Activated CD4-positive, alpha-beta T cell treated with anti-CD3 and anti-CD28 coated beads, Interleukin-2, amount 10 ng/mL, durations not matched to agents 24 days and 14 days (primary cell): ENCODE data around the gene SLFN12L. TPM values are rescaled to one million over a fixed set of nuclear protein-coding genes. Genes with fewer than 3 reads are reported as not detected.
"Not testable (repeated sequence)": the region's sequence is repeated elsewhere in the genome, so short reads cannot be mapped to it uniquely, and the experiment has no call there.

Source experiments
- DNase-seq: peaks from one replicate; pipeline ENCODE4 v3.0.0; 2022
- H3K27ac Mint-ChIP-seq: one replicate; pipeline ENCODE4 v1.8.0; 2022; ENCODE audit warnings: mild to moderate bottlenecking, mixed read lengths
- H3K27me3 Mint-ChIP-seq: one replicate; pipeline ENCODE4 v1.8.0; 2022; ENCODE audit warnings: mixed read lengths
- H3K36me3 Mint-ChIP-seq: one replicate; pipeline ENCODE4 v1.8.0; 2022; ENCODE audit warnings: low read depth, mild to moderate bottlenecking, mixed read lengths
- H3K4me1 Mint-ChIP-seq: one replicate; pipeline ENCODE4 v1.8.0; 2021; ENCODE audit warnings: mixed read lengths
- H3K4me3 Mint-ChIP-seq: one replicate; pipeline ENCODE4 v1.8.0; 2022; ENCODE audit warnings: mild to moderate bottlenecking, moderate library complexity, mixed read lengths
- H3K9me3 Mint-ChIP-seq: one replicate; pipeline ENCODE4 v1.8.0; 2021; ENCODE audit warnings: mixed read lengths
- intact Hi-C: fragments of 100-400 bp; cut with micrococcal nuclease; formaldehyde crosslinking; loops from one replicate; pipeline ENCODE4 v1.15.1; 2023
- total RNA-seq: library from RNA; stranded (reverse); gene quantifications from 2 replicates; pipeline ENCODE4 v1.2.3, GENCODE V29; 2022

Gene SLFN12L
- total RNA-seq, 1 donor from 2014 or later: 44.8 TPM

- peaks cover 67% of the 10 kb centered on the region for H3K36me3 Mint-ChIP-seq
- peaks cover 37% of the 10 kb centered on the region for H3K4me1 Mint-ChIP-seq
- H3K27ac Mint-ChIP-seq: peak overlapping the region; percentile 60
- H3K4me3 Mint-ChIP-seq: peak overlapping the region; percentile 15
- peak; percentile 82 for DNase-seq
- intact Hi-C loops: no loop called here
- H3K27me3 Mint-ChIP-seq: no peaks in the 10 kb centered on the region
- H3K9me3 Mint-ChIP-seq: peaks cover 15% of the 10 kb centered on the region
Observed at GRCh38 chr17:35467824-35468223, 69.7 kb downstream of the SLFN12L start.

GRCh38 chr17:35460354-35460851 is 77.1 kb downstream of the SLFN12L start:
- H3K4me3 Mint-ChIP-seq: peak overlapping the region; percentile 52
- peak; percentile 81 for DNase-seq
- H3K36me3 Mint-ChIP-seq: peaks cover 73% of the 10 kb centered on the region
- peaks cover 18% of the 10 kb centered on the region for H3K9me3 Mint-ChIP-seq
- H3K27ac Mint-ChIP-seq: peak overlapping the region; percentile 48
- intact Hi-C loops: no loop called here
- H3K4me1 Mint-ChIP-seq: peaks cover 19% of the 10 kb centered on the region
- no peaks in the 10 kb centered on the region for H3K27me3 Mint-ChIP-seq

GRCh38 chr17:35454035-35454434 is 83.4 kb downstream of the SLFN12L start:
- H3K4me3 Mint-ChIP-seq, H3K9me3 Mint-ChIP-seq, intact Hi-C loops, H3K27ac Mint-ChIP-seq, H3K27me3 Mint-ChIP-seq, DNase-seq, H3K4me1 Mint-ChIP-seq: not testable (repeated sequence)
- peaks cover 42% of the 10 kb centered on the region for H3K36me3 Mint-ChIP-seq

GRCh38 chr17:35453171-35453570 is 84.3 kb downstream of the SLFN12L start:
- no peaks in the 10 kb centered on the region for H3K27me3 Mint-ChIP-seq
- no peak for DNase-seq
- no peak overlapping the region for H3K27ac Mint-ChIP-seq
- intact Hi-C loops: no loop called here
- H3K36me3 Mint-ChIP-seq: peaks cover 40% of the 10 kb centered on the region
- H3K9me3 Mint-ChIP-seq: peaks cover 4% of the 10 kb centered on the region
- peaks cover 6% of the 10 kb centered on the region for H3K4me1 Mint-ChIP-seq
- no peak overlapping the region for H3K4me3 Mint-ChIP-seq

- Mint-ChIP-seq H3K36me3 (peaks cover 30% of the 10 kb centered on the region), H3K4me3 (peak overlapping the region; percentile 39), H3K27me3 (no peaks in the 10 kb centered on the region), H3K4me1 (peaks cover 13% of the 10 kb centered on the region), H3K27ac (peak overlapping the region; percentile 54), H3K9me3 (no peaks in the 10 kb centered on the region)
- intact Hi-C loops: loop anchor here (2.0 kb wide), 3 partner anchors 77 to 207 kb away; partner anchors contain the start of genes SLFN11, SLFN12L and SLFN5
- DNase-seq: no peak
Observed at GRCh38 chr17:35449371-35449931, 88.0 kb downstream of the SLFN12L start.

GRCh38 chr17:35448899-35449227 is 88.6 kb downstream of the SLFN12L start:
- intact Hi-C loops: loop anchor here (1.0 to 2.0 kb wide), 6 partner anchors 16 to 235 kb away; partner anchors contain the start of genes SLFN11, SLFN12L and SLFN5
- Mint-ChIP-seq H3K27ac (no peak overlapping the region), H3K36me3 (peaks cover 36% of the 10 kb centered on the region), H3K27me3 (no peaks in the 10 kb centered on the region), H3K9me3 (no peaks in the 10 kb centered on the region), H3K4me3 (peak overlapping the region; percentile 69), H3K4me1 (peaks cover 13% of the 10 kb centered on the region)
- no peak for DNase-seq

GRCh38 chr17:35448214-35448898 is 89.1 kb downstream of the SLFN12L start, which contains the start of gene SLFN13:
Gene SLFN13, minus strand, starts transcription at chr17:35448766. Its CDS starts 3,086 bp downstream, at chr17:35445680.
- peak within 1 kb of the TSS; percentile 77 for H3K27ac Mint-ChIP-seq
- H3K27me3 Mint-ChIP-seq: no peaks in the 10 kb centered on the region
- intact Hi-C loops: loop anchor here (1.0 to 2.0 kb wide), 6 partner anchors 15 to 234 kb away; partner anchors contain the start of genes SLFN11, SLFN12L and SLFN5
- H3K4me3 Mint-ChIP-seq: peak within 1 kb of the TSS; percentile 69
- DNase-seq: peak; percentile 95
- H3K4me1 Mint-ChIP-seq: peaks cover 13% of the 10 kb centered on the region
- no peaks in the 10 kb centered on the region for H3K9me3 Mint-ChIP-seq
- H3K36me3 Mint-ChIP-seq: peaks cover 39% of the 10 kb centered on the region

- intact Hi-C loops: no loop called here
- Mint-ChIP-seq H3K4me3 (peak overlapping the region; percentile 69), H3K36me3 (peaks cover 38% of the 10 kb centered on the region), H3K9me3 (no peaks in the 10 kb centered on the region), H3K27me3 (no peaks in the 10 kb centered on the region), H3K27ac (peak overlapping the region; percentile 77), H3K4me1 (peaks cover 13% of the 10 kb centered on the region)
- DNase-seq: no peak
Observed at GRCh38 chr17:35447499-35447898, 90.0 kb downstream of the SLFN12L start.

GRCh38 chr17:35438433-35438832 is 99.0 kb downstream of the SLFN12L start:
- Mint-ChIP-seq H3K9me3 (no peaks in the 10 kb centered on the region), H3K27me3 (no peaks in the 10 kb centered on the region), H3K4me3 (no peak overlapping the region), H3K27ac (no peak overlapping the region), H3K36me3 (peaks cover 28% of the 10 kb centered on the region), H3K4me1 (peaks cover 7% of the 10 kb centered on the region)
- intact Hi-C loops: no loop called here
- no peak for DNase-seq

GRCh38 chr17:35433075-35433894 is 104.2 kb downstream of the SLFN12L start:
- intact Hi-C loops: loop anchor here (1.0 to 2.0 kb wide), 4 partner anchors 15 to 108 kb away; partner anchors contain the start of genes SLFN11 and SLFN13
- DNase-seq: peak; percentile 86
- H3K27ac Mint-ChIP-seq: peak overlapping the region; percentile 92
- H3K36me3 Mint-ChIP-seq: peaks cover 14% of the 10 kb centered on the region
- peaks cover 44% of the 10 kb centered on the region for H3K4me1 Mint-ChIP-seq
- peak overlapping the region; percentile 88 for H3K4me3 Mint-ChIP-seq
- no peaks in the 10 kb centered on the region for H3K9me3 Mint-ChIP-seq
- H3K27me3 Mint-ChIP-seq: no peaks in the 10 kb centered on the region

- Mint-ChIP-seq H3K4me1 (peaks cover 51% of the 10 kb centered on the region), H3K36me3 (peaks cover 14% of the 10 kb centered on the region), H3K27me3 (no peaks in the 10 kb centered on the region), H3K4me3 (peak within 1 kb of the TSS; percentile 88), H3K9me3 (no peaks in the 10 kb centered on the region), H3K27ac (peak within 1 kb of the TSS; percentile 92)
- DNase-seq: peak; percentile 81
- intact Hi-C loops: loop anchor here (1.0 to 2.0 kb wide), 4 partner anchors 16 to 108 kb away; partner anchors contain the start of genes SLFN11 and SLFN13
Observed at GRCh38 chr17:35432176-35433074, 105.1 kb downstream of the SLFN12L start, which contains the start of gene SLFN12. Gene SLFN12, minus strand, starts transcription at chr17:35432500. Its CDS starts 9,472 bp downstream, at chr17:35423028.

- Mint-ChIP-seq H3K27ac (no peak overlapping the region), H3K27me3 (no peaks in the 10 kb centered on the region), H3K4me1 (peaks cover 51% of the 10 kb centered on the region), H3K4me3 (no peak overlapping the region), H3K9me3 (no peaks in the 10 kb centered on the region), H3K36me3 (peaks cover 26% of the 10 kb centered on the region)
- intact Hi-C loops: no loop called here
- no peak for DNase-seq
Observed at GRCh38 chr17:35429702-35430101, 107.8 kb downstream of the SLFN12L start.

- no peak overlapping the region for H3K27ac Mint-ChIP-seq
- intact Hi-C loops: no loop called here
Observed at GRCh38 chr17:35428229-35428628, 109.2 kb downstream of the SLFN12L start.

More at GRCh38 chr17:35428229-35428628, 109.2 kb downstream of the SLFN12L start:
- no peak for DNase-seq
- H3K4me3 Mint-ChIP-seq: peak overlapping the region; percentile 5
- H3K4me1 Mint-ChIP-seq: peaks cover 41% of the 10 kb centered on the region
- no peaks in the 10 kb centered on the region for H3K27me3 Mint-ChIP-seq
- no peaks in the 10 kb centered on the region for H3K9me3 Mint-ChIP-seq
- H3K36me3 Mint-ChIP-seq: peaks cover 31% of the 10 kb centered on the region
